IgD-negative memory B cell (primary cell): ENCODE measurements around the gene ACTR5. TPM values are rescaled to one million over a fixed set of nuclear protein-coding genes. Genes with fewer than 3 reads are reported as not detected.

ENCODE experiments used
- H3K27ac Mint-ChIP-seq, 3 donors: one replicate each; pipeline ENCODE4 v1.8.0; 2020 to 2022; ENCODE audit warnings: mild to moderate bottlenecking in 3 of 3, mixed read lengths in 3 of 3, moderate library complexity in 1 of 3
- H3K27me3 Mint-ChIP-seq: one replicate; pipeline ENCODE4 v1.8.0; 2021; ENCODE audit warnings: mixed read lengths
- H3K36me3 Mint-ChIP-seq: one replicate; pipeline ENCODE4 v1.8.0; 2020; ENCODE audit warnings: mild to moderate bottlenecking, mixed read lengths
- H3K4me1 Mint-ChIP-seq, 3 donors: one replicate each; pipeline ENCODE4 v1.8.0; 2020 to 2022; ENCODE audit warnings: mixed read lengths in 3 of 3, mild to moderate bottlenecking in 1 of 3
- H3K4me3 Mint-ChIP-seq, 4 donors: one replicate each; pipeline ENCODE4 v1.8.0; 2020 to 2022; ENCODE audit warnings: mild to moderate bottlenecking in 4 of 4, mixed read lengths in 4 of 4, moderate library complexity in 3 of 4
- H3K9me3 Mint-ChIP-seq, 3 donors: one replicate each; pipeline ENCODE4 v1.8.0; 2020 to 2021; ENCODE audit warnings: mixed read lengths in 3 of 3, mild to moderate bottlenecking in 1 of 3
- polyA plus RNA-seq: library from polyadenylated mRNA; unstranded; fragments of 300-500 nt; fragmentation: Illumina TruSeq; gene quantifications from one replicate; pipeline ENCODE4 v1.2.3, GENCODE V29; 2021

The ACTR5 gene
- polyA plus RNA-seq, 1 donor from 2014 or later, result 12.5 TPM

GRCh38 chr20:38769376-38770295 is 21.4 kb downstream of the ACTR5 start:
- H3K27me3 Mint-ChIP-seq, result no peaks in the 10 kb centered on the region
- peaks cover 0 to 9% (median 9%) of the 10 kb centered on the region in 3 donors for H3K4me1 Mint-ChIP-seq
- H3K9me3 Mint-ChIP-seq, result peaks cover 3 to 10% (median 8%) of the 10 kb centered on the region in 3 donors
- peaks cover 29% of the 10 kb centered on the region for H3K36me3 Mint-ChIP-seq
- no peak overlapping the region for H3K4me3 Mint-ChIP-seq
- peak overlapping the region in 2 of 3 donors; percentile 43 to 53 for H3K27ac Mint-ChIP-seq

- Mint-ChIP-seq H3K27ac (peak overlapping the region in 1 of 3 donors; percentile 53), H3K27me3 (no peaks in the 10 kb centered on the region), H3K4me3 (no peak overlapping the region), H3K4me1 (peaks cover 0 to 10% (median 9%) of the 10 kb centered on the region in 3 donors), H3K36me3 (peaks cover 29% of the 10 kb centered on the region), H3K9me3 (peaks cover 3 to 10% (median 8%) of the 10 kb centered on the region in 3 donors)
These were observed 22.3 kb downstream of the ACTR5 start for GRCh38 chr20:38770546-38770945.

- Mint-ChIP-seq H3K4me3 (peak overlapping the region in 1 of 4 donors; percentile 17), H3K9me3 (peaks cover 3 to 10% (median 8%) of the 10 kb centered on the region in 3 donors), H3K4me1 (peaks cover 0 to 11% (median 9%) of the 10 kb centered on the region in 3 donors), H3K27me3 (no peaks in the 10 kb centered on the region), H3K27ac (no peak overlapping the region), H3K36me3 (peaks cover 29% of the 10 kb centered on the region)
These were observed 22.7 kb downstream of the ACTR5 start for GRCh38 chr20:38770970-38771369.

- Mint-ChIP-seq H3K4me1 (peaks cover 0 to 17% (median 9%) of the 10 kb centered on the region in 3 donors), H3K9me3 (peaks cover 3 to 10% (median 8%) of the 10 kb centered on the region in 3 donors), H3K27ac (no peak overlapping the region), H3K4me3 (peak overlapping the region in 1 of 4 donors; percentile 45), H3K36me3 (peaks cover 26% of the 10 kb centered on the region), H3K27me3 (no peaks in the 10 kb centered on the region)
These were observed 23.4 kb downstream of the ACTR5 start for GRCh38 chr20:38771621-38772020.

- Mint-ChIP-seq H3K36me3 (peaks cover 23% of the 10 kb centered on the region), H3K4me3 (peak overlapping the region in 1 of 4 donors; percentile 73), H3K27me3 (no peaks in the 10 kb centered on the region), H3K4me1 (peaks cover 0 to 17% (median 9%) of the 10 kb centered on the region in 3 donors), H3K9me3 (peaks cover 3 to 10% (median 8%) of the 10 kb centered on the region in 3 donors), H3K27ac (peak overlapping the region in 1 of 3 donors; percentile 24)
These were observed 25.9 kb downstream of the ACTR5 start for GRCh38 chr20:38774167-38774566.

GRCh38 chr20:38776363-38776762 is 28.1 kb downstream of the ACTR5 start:
- Mint-ChIP-seq H3K36me3 (peaks cover 23% of the 10 kb centered on the region), H3K27me3 (no peaks in the 10 kb centered on the region), H3K4me3 (peak overlapping the region in 3 of 4 donors; percentile 50 to 86 (median 68)), H3K27ac (peak overlapping the region; percentile 39 to 85 (median 81)), H3K9me3 (peaks cover 3 to 10% (median 8%) of the 10 kb centered on the region in 3 donors), H3K4me1 (peaks cover 0 to 12% (median 7%) of the 10 kb centered on the region in 3 donors)

GRCh38 chr20:38779247-38780097 is 31.2 kb downstream of the ACTR5 start:
- H3K27me3 Mint-ChIP-seq, result no peaks in the 10 kb centered on the region
- peaks cover 0 to 9% (median 0%) of the 10 kb centered on the region in 3 donors for H3K4me1 Mint-ChIP-seq
- no peaks in the 10 kb centered on the region for H3K9me3 Mint-ChIP-seq
- peaks cover under 1% of the 10 kb centered on the region for H3K36me3 Mint-ChIP-seq
- no peak overlapping the region for H3K4me3 Mint-ChIP-seq
- no peak overlapping the region for H3K27ac Mint-ChIP-seq

GRCh38 chr20:38782275-38782674 is 34.0 kb downstream of the ACTR5 start:
- Mint-ChIP-seq H3K27ac (peak overlapping the region in 1 of 3 donors; percentile 14), H3K4me1 (no peaks in the 10 kb centered on the region), H3K9me3 (no peaks in the 10 kb centered on the region), H3K27me3 (no peaks in the 10 kb centered on the region), H3K36me3 (peaks cover 3% of the 10 kb centered on the region), H3K4me3 (no peak overlapping the region)

GRCh38 chr20:38787870-38788269 is 39.6 kb downstream of the ACTR5 start:
- Mint-ChIP-seq H3K27ac (no peak overlapping the region), H3K27me3 (no peaks in the 10 kb centered on the region), H3K4me3 (no peak overlapping the region), H3K4me1 (peaks cover 3 to 9% (median 4%) of the 10 kb centered on the region in 3 donors), H3K9me3 (no peaks in the 10 kb centered on the region), H3K36me3 (peaks cover 3% of the 10 kb centered on the region)

- H3K4me1 Mint-ChIP-seq, result peaks cover 3 to 9% (median 4%) of the 10 kb centered on the region in 3 donors
- H3K36me3 Mint-ChIP-seq, result peaks cover 3% of the 10 kb centered on the region
- no peaks in the 10 kb centered on the region for H3K27me3 Mint-ChIP-seq
- no peak overlapping the region for H3K27ac Mint-ChIP-seq
- H3K4me3 Mint-ChIP-seq, result no peak overlapping the region
- H3K9me3 Mint-ChIP-seq, result no peaks in the 10 kb centered on the region
These were observed 41.4 kb downstream of the ACTR5 start for GRCh38 chr20:38789503-38790199.

- H3K27ac Mint-ChIP-seq, result no peak overlapping the region
- H3K9me3 Mint-ChIP-seq, result no peaks in the 10 kb centered on the region
- H3K4me1 Mint-ChIP-seq, result peaks cover 3 to 9% (median 4%) of the 10 kb centered on the region in 3 donors
- H3K4me3 Mint-ChIP-seq, result peak overlapping the region in 1 of 4 donors; percentile 39
- H3K27me3 Mint-ChIP-seq, result no peaks in the 10 kb centered on the region
- no peaks in the 10 kb centered on the region for H3K36me3 Mint-ChIP-seq
These were observed 42.2 kb downstream of the ACTR5 start for GRCh38 chr20:38790200-38791053.

GRCh38 chr20:38791291-38791690 is 43.0 kb downstream of the ACTR5 start:
- H3K27me3 Mint-ChIP-seq, result no peaks in the 10 kb centered on the region

GRCh38 chr20:38791940-38792339 is 43.7 kb downstream of the ACTR5 start:
- H3K27ac Mint-ChIP-seq, result no peak overlapping the region
- no peaks in the 10 kb centered on the region for H3K36me3 Mint-ChIP-seq
- H3K4me3 Mint-ChIP-seq, result no peak overlapping the region
- H3K27me3 Mint-ChIP-seq, result no peaks in the 10 kb centered on the region
- peaks cover 3 to 9% (median 4%) of the 10 kb centered on the region in 3 donors for H3K4me1 Mint-ChIP-seq
- H3K9me3 Mint-ChIP-seq, result no peaks in the 10 kb centered on the region

More at GRCh38 chr20:38791291-38791690, 43.0 kb downstream of the ACTR5 start:
- Mint-ChIP-seq H3K9me3 (no peaks in the 10 kb centered on the region), H3K4me1 (peaks cover 3 to 9% (median 4%) of the 10 kb centered on the region in 3 donors), H3K36me3 (no peaks in the 10 kb centered on the region), H3K27ac (no peak overlapping the region), H3K4me3 (no peak overlapping the region)
